Stimulated activated CD8-positive, alpha-beta memory T cell treated with anti-CD3 and anti-CD28 coated beads, Interleukin-7, amount 100 ng/mL, for 48 hours (primary cell): Measurements from ENCODE around the gene SPTLC2.
"Not testable (repeated sequence)": the region's sequence is repeated elsewhere in the genome, so short reads cannot be mapped to it uniquely, and the experiment has no call there.

Source experiments
- DNase-seq, 2 donors: peaks; one replicate each; pipeline ENCODE4 v3.0.0-alpha.2; 2020; ENCODE audit warnings: low read depth in 1 of 2; ENCODE audit errors: extremely low read depth in 1 of 2

Gene SPTLC2, protein sequence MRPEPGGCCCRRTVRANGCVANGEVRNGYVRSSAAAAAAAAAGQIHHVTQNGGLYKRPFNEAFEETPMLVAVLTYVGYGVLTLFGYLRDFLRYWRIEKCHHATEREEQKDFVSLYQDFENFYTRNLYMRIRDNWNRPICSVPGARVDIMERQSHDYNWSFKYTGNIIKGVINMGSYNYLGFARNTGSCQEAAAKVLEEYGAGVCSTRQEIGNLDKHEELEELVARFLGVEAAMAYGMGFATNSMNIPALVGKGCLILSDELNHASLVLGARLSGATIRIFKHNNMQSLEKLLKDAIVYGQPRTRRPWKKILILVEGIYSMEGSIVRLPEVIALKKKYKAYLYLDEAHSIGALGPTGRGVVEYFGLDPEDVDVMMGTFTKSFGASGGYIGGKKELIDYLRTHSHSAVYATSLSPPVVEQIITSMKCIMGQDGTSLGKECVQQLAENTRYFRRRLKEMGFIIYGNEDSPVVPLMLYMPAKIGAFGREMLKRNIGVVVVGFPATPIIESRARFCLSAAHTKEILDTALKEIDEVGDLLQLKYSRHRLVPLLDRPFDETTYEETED

DNA sequence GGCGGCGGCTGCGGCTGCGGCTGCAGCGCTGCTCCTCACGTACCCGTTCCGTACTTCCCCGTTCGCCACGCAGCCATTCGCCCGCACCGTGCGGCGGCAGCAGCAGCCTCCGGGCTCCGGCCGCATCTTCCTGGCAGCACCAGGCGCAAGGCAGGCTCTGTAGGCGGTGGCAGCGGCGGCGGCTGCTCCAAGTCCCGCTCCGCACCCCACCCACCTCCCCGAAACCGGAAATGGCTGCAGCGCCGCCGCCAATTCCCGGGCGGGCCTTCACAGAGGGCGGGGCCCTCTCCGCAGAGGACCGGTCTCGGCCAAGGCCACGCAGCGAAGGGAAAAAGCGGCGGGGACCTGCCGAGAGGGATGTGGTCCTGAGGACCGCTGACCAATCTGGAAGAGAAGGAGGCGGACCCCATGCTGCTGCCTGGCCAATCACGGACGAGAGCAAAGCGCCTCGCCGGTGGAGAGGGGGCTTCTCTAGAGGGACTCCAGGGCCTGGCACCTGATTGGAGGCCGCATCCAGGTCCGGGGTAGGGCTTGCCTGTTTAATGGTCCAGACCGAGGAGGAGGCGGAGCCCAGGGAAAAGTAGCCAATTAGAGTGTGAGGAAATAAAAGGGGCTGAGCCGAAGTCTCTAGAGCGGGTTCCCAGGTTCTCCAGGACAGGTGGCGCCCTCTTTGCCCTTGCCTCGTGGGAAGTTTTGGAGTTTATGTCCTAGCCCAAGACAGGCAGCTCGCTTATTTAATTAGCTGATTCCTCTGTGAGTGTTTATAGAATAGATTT lies at the start of gene SPTLC2:
SPTLC2 (minus strand) TSS at position 184 of the 776 bp plus-strand sequence; CDS start at position 126, 58 bp downstream.
- peak; percentile 93 to 98 for DNase-seq

DNA sequence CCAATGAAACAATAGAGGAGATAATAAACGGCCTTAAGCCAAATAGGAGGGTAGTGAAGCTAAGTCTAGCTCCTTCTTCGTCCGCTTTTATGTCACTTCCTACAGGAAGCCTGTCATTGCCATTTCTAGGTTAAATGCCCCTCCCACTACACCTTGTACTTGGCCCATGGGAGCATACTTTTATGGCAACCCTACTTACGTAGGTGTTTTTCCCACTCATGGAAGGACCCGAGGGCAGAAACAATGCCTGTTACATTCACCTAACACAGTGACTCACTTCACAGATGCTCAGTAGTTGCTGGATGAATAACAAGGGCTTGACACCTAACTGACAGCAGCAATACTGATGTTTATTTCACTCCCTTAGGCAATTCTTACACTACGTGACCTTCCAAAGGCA lies 46.9 kb upstream of the SPTLC2 start:
- no peak for DNase-seq

DNA sequence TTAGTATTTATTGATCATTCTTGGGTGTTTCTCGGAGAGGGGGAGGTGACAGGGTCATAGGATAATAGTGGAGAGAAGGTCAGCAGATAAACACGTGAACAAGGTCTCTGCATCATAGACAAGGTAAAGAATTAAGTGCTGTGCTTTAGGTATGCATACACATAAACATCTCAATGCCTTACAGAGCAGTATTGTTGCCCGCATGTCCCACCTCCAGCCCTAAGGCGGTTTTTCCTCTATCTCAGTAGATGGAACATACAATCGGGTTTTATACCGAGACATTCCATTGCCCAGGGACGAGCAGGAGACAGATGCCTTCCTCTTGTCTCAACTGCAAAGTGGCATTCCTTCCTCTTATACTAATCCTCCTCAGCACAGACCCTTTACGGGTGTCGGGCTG lies 45.1 kb upstream of the SPTLC2 start:
- not testable (repeated sequence) for DNase-seq

DNA sequence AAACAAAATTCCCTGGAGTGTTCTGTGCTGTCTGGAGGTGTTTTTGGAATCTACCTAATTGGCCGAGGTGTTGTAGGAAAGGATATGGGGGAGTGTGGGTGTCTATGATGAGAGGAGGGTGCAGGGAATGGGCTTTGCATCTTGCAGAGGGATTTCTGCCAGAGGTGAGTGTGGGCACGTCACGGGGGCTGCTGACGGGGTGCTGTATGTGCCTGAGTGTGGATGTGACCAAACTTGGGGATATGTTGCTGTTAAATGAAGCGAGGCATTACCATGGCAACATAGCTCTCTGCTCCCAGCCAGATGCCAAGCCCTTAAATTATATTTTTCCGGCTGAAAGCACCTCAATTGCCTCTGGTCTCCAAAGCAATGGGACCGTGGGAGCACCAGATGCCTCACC lies 44.3 kb upstream of the SPTLC2 start:
- DNase-seq = no peak

DNA sequence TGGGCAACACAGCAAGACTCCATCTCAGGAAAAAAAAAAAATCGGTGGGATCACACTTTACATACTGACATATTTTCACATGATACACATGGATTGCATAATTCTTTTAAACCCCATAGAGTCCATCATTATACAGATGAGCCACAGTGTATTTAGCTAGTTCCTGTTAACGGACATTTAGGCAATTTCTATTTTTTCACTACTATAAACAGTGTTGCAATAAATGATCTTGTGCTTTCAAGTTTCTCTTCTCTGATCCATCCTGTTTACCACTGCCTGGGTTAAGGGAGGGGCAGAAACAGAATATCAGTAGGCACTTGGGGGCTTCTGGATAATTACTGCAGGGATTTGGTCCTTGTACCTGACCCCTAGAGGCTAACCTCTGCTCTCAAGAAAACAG lies 43.4 kb upstream of the SPTLC2 start:
- DNase-seq = no peak

DNA sequence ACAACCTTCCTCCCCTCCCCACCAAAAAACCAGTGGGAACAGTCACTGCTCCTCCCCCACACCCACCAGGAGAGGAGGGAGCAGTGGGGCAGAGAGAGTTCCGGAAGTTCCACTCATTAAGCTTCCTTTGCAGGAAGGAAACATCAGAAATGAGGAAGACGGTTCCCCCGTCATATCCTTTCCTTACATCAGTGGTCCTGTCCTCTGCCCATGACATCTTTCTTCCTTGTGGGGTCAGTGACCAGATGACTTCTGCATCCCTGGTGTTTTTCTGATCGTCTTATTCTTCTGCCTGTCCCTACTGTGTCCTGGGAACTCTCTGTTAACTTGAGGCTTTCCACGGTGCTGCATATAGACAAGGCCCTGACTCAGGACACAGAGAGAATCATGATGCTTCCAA lies 40.8 kb upstream of the SPTLC2 start:
- DNase-seq = no peak

DNA sequence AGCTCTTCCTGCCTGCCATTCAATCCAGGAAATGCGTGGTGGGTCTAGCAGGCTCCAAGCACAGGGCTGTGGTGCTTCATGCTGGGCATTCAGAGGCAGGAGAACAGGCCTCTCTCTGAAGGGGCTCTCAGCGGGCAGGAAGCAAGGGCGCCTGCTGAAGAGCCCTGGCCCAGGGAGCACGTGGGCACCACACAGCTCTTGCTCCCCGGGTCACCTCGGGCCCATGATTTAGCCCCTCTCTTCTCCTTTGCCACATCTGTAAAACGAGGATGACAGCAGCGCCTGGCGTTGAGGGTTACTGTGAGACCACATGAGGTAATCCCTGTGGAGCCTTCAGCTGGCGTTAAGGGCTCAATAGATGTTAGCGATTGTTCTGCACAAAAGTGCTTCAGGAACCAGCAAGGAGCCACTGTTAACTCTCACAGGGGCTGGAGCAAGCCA lies 37.6 kb upstream of the SPTLC2 start:
- no peak for DNase-seq

DNA sequence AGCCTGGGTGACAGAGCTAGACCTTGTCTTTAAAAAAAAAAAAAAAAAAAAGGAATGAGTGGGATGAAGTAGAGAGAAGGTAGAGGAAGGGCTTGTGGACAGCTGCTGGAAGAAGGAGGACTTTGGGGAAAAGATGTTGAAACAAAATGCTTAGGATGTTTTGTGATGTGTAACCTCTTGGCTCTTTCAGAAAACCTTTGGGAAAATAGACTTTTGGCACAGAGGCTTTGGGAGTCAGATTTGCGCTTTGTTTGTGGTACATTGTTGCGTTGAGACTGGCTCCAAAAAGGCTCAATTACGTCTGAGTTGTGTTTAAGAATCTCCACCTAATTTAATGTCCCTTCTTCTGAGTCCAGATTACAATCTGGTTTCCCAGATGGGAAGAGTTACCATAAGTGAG lies 32.9 kb upstream of the SPTLC2 start:
- DNase-seq = no peak

DNA sequence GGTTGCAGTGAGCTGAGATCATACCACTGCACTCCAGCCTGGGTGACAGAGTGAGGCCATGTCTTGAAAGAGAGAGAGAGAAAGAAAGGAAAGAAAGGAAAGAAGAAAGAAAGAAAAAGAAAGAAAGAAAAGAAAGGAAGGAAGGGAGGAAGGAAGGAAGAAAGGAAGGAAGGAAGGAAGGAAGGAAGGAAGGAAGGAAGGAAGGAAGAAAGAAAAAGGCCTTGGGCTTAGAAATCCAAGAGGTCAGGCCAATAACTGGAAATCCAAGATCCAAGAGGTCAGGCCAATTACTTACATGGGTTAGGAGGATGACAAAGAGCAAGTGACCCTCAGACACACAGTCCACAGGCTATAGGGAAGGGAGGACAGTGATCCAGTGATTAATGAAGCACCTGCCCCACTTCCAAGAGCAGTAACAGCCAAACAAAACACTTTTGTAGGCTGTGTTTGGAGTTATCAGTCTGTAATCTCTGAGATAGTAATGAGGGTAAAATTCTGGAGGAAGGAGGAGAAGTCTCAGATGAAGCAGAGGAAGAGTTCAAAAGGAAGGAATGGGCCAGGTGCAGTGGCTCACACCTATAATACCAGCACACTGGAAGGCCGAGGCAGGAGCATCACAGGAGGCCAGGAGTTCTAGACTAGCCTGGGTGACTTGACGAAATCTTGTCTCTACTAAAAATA lies 32.2 kb upstream of the SPTLC2 start:
- DNase-seq = no peak

DNA sequence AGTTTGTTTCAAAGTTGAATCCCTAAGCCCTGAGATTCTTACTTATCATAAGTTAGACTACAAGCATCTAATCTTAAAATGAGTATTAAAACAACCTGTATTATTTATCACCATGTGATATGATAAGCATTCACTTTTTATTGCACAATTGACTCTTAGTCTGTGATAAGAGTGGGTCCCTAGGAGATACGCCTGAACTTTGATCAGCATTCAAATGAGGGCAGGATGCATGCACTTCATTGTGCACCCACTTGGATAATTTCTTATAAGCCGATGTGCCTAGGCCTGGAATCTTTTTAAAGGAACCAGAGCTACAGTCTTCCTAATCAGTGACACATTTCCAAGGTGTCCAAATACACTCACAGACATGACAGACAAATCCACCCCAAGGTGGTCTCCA lies 31.4 kb upstream of the SPTLC2 start:
- DNase-seq = no peak

DNA sequence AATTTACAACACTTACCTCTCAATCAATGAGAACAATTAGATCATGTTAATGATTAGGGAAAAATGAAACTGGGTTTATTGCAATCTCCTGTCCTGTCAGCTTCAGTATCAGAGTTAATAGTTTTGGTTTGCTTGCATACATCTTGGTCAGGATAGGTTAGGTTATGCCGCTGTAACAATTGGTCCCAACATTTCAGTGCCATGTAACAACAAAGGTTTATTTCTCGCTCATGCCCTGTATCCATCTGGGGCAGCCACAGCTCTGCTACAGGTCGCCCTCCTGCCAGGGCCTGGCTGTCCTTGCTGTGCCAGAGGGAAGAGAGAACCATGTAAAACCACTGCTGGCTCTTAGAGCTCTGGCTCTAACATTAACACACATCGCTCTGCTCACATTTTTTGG lies 30.5 kb upstream of the SPTLC2 start:
- no peak for DNase-seq

DNA sequence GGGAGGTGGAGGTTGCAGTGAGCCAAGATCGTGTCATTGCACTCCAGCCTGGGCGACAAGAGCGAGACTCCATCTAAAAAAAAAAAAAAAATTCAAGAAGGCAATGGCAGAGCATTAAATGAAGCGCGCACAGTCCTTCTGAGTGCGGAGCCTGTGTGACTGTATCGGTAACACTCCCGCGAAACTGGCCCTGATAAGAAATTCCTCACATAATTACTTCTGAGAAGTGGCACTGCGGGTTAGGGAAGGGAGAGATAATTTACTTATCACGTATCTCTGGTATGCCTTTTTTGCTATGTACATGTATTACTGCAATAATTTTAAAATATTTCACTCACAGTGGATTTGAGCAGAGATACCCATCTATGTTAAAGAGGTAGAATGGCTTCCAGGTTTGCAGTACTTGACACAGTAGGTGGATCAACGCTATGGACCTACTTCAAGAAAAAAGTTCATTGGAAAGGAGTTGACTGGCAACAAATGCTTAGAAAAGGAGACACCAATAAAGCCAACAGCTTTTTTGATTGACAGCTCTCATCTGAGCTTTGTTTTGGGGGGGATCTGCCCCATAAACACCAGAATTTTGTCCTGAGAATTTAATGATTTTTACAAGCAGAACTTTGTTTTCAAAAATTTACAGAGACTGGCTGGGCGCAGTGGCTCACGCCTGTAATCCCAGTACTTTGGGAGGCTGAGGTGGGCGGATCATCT lies 29.2 kb upstream of the SPTLC2 start:
- no peak for DNase-seq

DNA sequence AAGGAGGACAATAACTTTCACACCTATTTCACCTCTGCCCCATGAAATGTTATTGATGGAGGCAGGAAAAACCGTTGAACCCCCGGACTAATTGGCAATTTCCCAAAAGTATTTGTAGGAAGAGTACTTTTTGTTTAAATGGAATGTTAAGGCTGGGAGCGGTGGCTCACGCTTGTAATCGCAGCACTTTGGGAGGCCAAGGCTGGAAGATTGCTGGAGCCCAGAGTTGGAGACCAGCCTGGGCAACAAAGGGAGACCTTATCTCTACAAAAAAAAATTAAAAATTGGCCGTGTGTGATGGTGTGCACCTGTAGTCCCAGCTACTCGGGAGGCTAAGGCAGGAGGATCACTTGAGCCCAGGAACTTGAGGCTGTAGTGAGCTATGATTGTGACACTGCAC lies 26.0 kb upstream of the SPTLC2 start:
- no peak for DNase-seq

DNA sequence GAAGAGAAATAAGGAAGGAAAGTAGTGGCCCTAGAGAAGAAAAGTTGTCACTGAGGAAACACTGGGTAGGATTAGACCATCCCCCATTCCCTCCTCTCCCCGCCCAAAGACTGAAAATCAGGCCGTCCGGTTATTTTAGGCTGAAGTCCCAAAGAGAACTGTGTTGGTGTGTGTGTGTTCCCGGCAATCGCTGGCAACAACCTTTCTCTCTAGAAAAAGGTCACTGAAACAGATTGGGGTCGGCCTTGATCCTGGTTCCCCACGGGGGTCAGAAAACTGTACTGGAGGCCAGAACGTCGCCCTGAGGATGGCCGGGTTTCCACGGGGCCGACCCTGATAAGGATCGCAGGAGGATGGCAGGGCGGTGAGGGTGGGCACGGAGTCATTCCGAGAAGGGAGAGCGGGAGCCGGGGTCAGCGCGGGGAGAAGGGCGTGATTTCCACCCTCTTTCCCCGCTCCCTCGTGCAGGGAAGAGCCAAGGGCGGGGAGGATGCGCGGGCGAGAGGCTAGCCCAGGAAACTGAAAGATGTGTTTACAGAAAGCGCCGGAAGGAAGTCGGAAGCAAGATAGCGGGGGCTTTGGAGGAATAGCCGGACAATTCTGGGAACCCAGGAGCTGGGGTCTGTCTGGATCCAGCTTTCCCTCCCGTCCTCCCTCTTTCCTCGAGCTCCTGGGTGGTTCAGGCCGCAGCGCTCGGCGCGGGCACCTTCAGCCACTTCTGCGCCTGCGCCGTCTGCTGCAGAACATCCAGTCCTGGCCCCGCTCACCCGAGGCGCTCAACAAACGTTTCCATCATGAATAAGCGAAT lies 25.3 kb upstream of the SPTLC2 start:
- DNase-seq = peak; percentile 49 to 63

DNA sequence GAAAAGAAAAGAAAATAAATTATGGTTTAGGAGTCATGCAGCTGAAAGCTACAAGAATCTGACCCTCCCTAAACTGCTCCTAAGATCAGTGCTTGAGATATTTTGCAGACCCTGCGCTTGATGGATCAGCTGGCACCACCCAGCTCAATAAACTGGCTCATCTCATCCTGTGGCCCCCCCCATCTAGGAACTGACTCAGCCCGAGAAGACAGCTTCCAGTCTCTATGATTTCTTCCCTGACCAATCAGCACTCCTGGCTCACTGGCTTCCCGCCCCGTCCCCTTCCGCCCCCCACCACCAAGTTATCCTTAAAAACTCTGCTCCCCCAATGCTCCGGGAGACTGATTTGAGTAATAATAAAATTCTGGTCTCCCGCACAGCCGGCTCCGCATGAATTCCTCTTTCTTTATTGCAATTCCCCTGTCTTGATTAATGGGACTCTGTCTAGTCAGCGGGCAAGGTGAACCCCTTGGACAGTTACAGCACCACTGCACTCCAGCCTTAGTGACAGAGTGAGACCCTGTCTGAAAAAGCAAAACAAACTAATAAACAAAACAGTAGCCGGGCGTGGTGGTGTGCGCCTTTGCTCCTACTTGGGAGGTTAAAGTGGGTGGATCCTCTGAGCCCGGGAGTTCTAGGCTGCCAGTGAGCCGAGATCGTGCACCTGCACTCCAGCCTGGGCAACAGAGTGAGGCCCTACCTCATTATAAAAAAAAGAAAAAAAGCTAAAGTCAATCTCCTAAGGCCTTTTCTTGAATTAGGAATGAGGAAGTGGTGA lies 24.5 kb upstream of the SPTLC2 start:
- no peak for DNase-seq

DNA sequence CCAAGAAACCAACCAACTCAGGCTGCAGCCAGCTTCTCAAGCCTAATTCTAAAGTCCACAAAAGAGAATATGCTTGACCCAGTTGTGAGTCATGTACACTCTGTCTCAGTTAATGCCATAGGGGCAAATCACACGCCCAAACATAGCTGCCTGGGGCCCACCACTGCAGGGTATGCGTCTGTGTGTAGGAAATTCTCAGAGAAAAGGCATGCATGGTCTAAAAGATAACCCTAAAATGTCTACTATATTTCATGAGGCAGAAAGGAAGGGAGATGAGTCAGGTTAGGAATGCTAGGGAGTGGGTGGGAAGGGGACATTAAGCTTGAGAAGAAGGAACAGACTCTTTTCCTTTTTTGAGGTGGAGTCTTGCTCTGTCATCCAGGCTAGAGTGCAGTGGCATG lies 22.3 kb upstream of the SPTLC2 start:
- DNase-seq = no peak

DNA sequence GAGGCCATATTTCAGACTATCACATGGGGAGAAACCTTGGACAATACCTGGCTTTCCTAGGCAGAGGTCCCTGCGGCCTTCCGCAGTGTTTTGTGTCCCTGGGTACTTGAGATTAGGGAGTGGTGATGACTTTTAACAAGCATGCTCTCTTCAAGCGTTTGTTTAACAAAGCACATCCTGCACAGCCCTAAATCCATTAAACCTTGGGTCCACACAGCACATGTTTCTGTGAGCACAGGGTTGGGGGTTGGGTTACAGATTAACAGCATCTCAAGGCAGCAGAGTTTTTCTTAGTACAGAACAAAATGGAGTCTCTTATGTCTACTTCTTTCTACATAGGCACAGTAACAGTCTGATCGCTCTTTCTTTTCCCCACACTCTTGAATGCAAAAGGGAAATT lies 19.4 kb upstream of the SPTLC2 start:
- not testable (repeated sequence) for DNase-seq

DNA sequence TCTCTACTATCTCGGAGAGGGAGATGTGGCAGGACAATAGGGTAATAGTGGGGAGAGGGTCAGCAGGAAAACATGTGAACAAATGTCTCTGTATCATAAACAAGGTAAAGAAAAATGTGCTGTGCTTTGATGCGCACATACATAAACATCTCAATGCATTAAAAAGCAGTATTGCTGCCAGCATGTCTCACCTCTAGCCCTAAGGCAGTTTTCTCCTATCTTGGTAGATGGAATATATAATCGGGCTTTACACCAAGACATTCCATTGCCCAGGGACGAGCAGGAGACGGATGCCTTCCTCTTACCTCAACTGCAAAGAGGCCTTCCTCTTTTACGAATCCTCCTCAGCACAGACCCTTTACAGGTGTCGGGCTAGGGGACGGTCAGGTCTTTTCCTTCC lies 19.0 kb upstream of the SPTLC2 start:
- DNase-seq = not testable (repeated sequence)

DNA sequence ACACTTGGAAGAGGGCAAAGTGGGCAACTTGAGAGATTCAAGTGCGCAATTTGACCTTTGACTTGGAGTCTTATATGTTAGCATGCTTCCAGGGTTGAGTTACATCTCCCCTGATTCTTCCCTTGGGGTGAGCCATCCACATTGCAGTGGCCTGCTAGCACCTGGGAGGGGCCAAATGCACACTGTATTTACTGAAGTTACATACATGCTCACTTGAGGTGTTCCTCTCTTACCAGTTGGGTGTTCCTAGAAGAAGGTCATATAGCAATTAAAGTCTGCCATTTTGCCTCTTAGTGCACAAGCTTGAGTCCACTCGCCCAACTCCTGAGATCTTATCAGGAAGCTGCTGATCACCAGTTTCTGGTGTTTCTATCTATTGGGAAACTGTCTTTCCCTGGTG lies 13.7 kb upstream of the SPTLC2 start:
- no peak for DNase-seq
